ENCODE results near the gene C20orf144.

C20orf144 gene

GRCh38 chr20:33650111-33650752 is 11.9 kb upstream of the C20orf144 start:
- peak; percentile 21 for DNase-seq

- DNase-seq, result peak; percentile 17
These were observed 11.2 kb upstream of the C20orf144 start for GRCh38 chr20:33650753-33651561.

GRCh38 chr20:33651562-33652048 is 10.5 kb upstream of the C20orf144 start:
- DNase-seq, result peak; percentile 25

- peak; percentile 81 for DNase-seq
These were observed 8.8 kb upstream of the C20orf144 start for GRCh38 chr20:33653218-33653899.

GRCh38 chr20:33653900-33654596 is 8.1 kb upstream of the C20orf144 start:
- no peak for DNase-seq

- no peak for DNase-seq
These were observed 7.4 kb upstream of the C20orf144 start for GRCh38 chr20:33654680-33655161.

- DNase-seq, result no peak
These were observed 7.0 kb upstream of the C20orf144 start for GRCh38 chr20:33655164-33655563.

- no peak for DNase-seq
These were observed 5.9 kb upstream of the C20orf144 start for GRCh38 chr20:33656010-33656782.

- no peak for DNase-seq
These were observed 5.1 kb upstream of the C20orf144 start for GRCh38 chr20:33656783-33657703.

GRCh38 chr20:33657704-33658095 is 4.4 kb upstream of the C20orf144 start:
- no peak for DNase-seq

GRCh38 chr20:33658510-33658909 is 3.6 kb upstream of the C20orf144 start:
- no peak for DNase-seq

GRCh38 chr20:33658929-33659328 is 3.2 kb upstream of the C20orf144 start:
- DNase-seq, result no peak

- no peak for DNase-seq
These were observed 2.6 kb upstream of the C20orf144 start for GRCh38 chr20:33659341-33660034.

GRCh38 chr20:33660035-33660684 is 2.0 kb upstream of the C20orf144 start:
- no peak for DNase-seq

GRCh38 chr20:33660685-33661058 is 1.5 kb upstream of the C20orf144 start:
- no peak for DNase-seq

GRCh38 chr20:33663161-33664084 is 1.3 kb downstream of the C20orf144 start:
- peak; percentile 82 for DNase-seq

- no peak for DNase-seq
These were observed 2.1 kb downstream of the C20orf144 start for GRCh38 chr20:33664085-33664761.

GRCh38 chr20:33664762-33665144 is 2.6 kb downstream of the C20orf144 start:
- no peak for DNase-seq
